ENCODE results near the gene ZDHHC11B. TPM values are rescaled to one million over a fixed set of nuclear protein-coding genes. Genes with fewer than 3 reads are reported as not detected.
A peak's percentile ranks its signal among the peaks of the same experiment; 100 is the strongest.

ZDHHC11B gene
- total RNA-seq, 1 donor from 2014 or later: 0.60 TPM

DNA sequence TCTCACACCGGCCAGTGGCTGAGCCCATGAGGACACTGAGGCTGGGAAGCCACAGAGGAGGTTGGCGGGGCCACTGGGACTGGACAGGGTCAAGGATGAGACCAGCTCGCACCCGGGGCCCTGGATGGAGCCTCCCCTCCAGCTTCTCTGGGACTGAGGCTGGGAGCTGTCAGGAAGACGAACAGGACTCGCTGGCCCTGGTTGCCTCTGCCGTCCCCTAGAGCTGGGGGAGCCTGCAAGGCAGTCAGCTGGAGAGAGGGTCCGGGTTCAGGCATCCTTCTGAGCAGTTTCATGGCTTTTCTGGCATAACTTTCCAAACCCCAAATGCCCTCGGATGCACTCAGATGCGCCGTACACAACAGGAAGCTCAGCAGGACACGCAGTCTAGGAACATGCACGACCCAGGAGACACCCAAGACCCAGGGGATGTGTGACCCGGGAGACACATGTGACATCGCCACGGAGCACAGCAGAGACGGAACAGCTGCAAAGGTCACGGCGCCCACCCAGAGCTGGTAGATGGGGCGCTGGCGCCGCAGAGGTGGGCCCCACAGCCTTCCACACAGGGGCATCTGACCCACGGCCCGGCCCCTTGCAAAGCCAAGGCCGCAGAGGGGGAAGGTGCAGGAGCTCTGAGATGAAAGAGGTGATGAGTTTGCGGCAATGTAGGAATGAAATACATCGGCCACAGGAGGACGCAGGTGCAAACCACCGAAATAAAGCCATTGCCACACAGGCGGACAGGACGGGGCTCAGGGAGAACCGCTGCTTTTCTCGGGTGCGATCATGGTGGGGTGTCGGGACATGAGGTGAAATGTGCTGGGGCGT lies 108.4 kb downstream of the ZDHHC11B start:
- H3K4me3 Mint-ChIP-seq: no peak overlapping the region
- peaks cover 2% of the 10 kb centered on the region for H3F3A ChIP-seq (ENCODE audit: low read depth)

GRCh38 chr5:675111-675870 lies 109.2 kb downstream of the ZDHHC11B start:
- H4K20me1 ChIP-seq (ENCODE audit: low read depth): peaks cover 24% of the 10 kb centered on the region
- Mint-ChIP-seq H3K27me3 (ENCODE audit: insufficient read depth, low read depth) (peaks cover 11% of the 10 kb centered on the region), H3K36me3 (no peaks in the 10 kb centered on the region), H3K27ac (no peak overlapping the region), H3K9me3 (no peaks in the 10 kb centered on the region), H3K4me1 (peaks cover 14% of the 10 kb centered on the region), H3K4me3 (no peak overlapping the region)
- peaks cover 2% of the 10 kb centered on the region for H3F3A ChIP-seq (ENCODE audit: low read depth)
- H3K36me3 ChIP-seq: no peaks in the 10 kb centered on the region
- no peak overlapping the region for H3K4me3 ChIP-seq
- peaks cover 40% of the 10 kb centered on the region for H3K27me3 ChIP-seq
- H3K9ac ChIP-seq: no peak overlapping the region
- H3K79me2 ChIP-seq (ENCODE audit: low read depth): no peaks in the 10 kb centered on the region
- DNase-seq (ENCODE audit: low spot score): no peak
- H3K27ac ChIP-seq: no peak overlapping the region
- no peak for TF ChIP-seq EZH2phosphoT487 (IDR thresholded peaks at IDR 0.05)
- TF ChIP-seq CTCF (IDR thresholded peaks at IDR 0.05): no peak
- H3K4me1 ChIP-seq: peaks cover 8% of the 10 kb centered on the region
- no peaks in the 10 kb centered on the region for H3K9me3 ChIP-seq (ENCODE audit: low read depth)
- no peak overlapping the region for H3K4me2 ChIP-seq
- H2AFZ ChIP-seq (replicated peaks): no peak overlapping the region

More for the DNA sequence above, 108.4 kb downstream of the ZDHHC11B start:
- no peak for TF ChIP-seq EZH2phosphoT487 (IDR thresholded peaks at IDR 0.05)
- TF ChIP-seq EZH2 (IDR thresholded peaks at IDR 0.05): no peak
- TF ChIP-seq CTCF (IDR thresholded peaks at IDR 0.05): no peak
- Histone ChIP-seq H3K4me2 (no peak overlapping the region), H4K20me1 (ENCODE audit: low read depth) (peaks cover 17% of the 10 kb centered on the region), H3K79me2 (ENCODE audit: low read depth) (no peaks in the 10 kb centered on the region), H3K27me3 (peaks cover 40% of the 10 kb centered on the region), H3K4me3 (no peak overlapping the region), H3K4me1 (peaks cover 8% of the 10 kb centered on the region), H3K27ac (no peak overlapping the region), H2AFZ (replicated peaks) (no peak overlapping the region), H3K36me3 (no peaks in the 10 kb centered on the region), H3K9ac (no peak overlapping the region), H3K9me3 (ENCODE audit: low read depth) (no peaks in the 10 kb centered on the region)
- DNase-seq (ENCODE audit: low spot score): no peak
- H3K27me3 Mint-ChIP-seq (ENCODE audit: insufficient read depth, low read depth): peaks cover 10% of the 10 kb centered on the region
- H3K36me3 Mint-ChIP-seq: no peaks in the 10 kb centered on the region
- peaks cover 14% of the 10 kb centered on the region for H3K4me1 Mint-ChIP-seq
- no peaks in the 10 kb centered on the region for H3K9me3 Mint-ChIP-seq
- peak overlapping the region; percentile 82 for H3K27ac Mint-ChIP-seq

- H3K4me3 Mint-ChIP-seq: no peak overlapping the region
- Histone ChIP-seq H3K9me3 (ENCODE audit: low read depth) (no peaks in the 10 kb centered on the region), H3K4me2 (no peak overlapping the region), H3K9ac (no peak overlapping the region), H3K36me3 (no peaks in the 10 kb centered on the region), H4K20me1 (ENCODE audit: low read depth) (peaks cover 31% of the 10 kb centered on the region), H3K4me1 (peaks cover 8% of the 10 kb centered on the region), H3F3A (ENCODE audit: low read depth) (peaks cover 2% of the 10 kb centered on the region), H3K27ac (no peak overlapping the region), H2AFZ (replicated peaks) (no peak overlapping the region), H3K4me3 (no peak overlapping the region), H3K27me3 (peaks cover 40% of the 10 kb centered on the region), H3K79me2 (ENCODE audit: low read depth) (no peaks in the 10 kb centered on the region)
- H3K4me1 Mint-ChIP-seq: peaks cover 14% of the 10 kb centered on the region
- no peak overlapping the region for H3K27ac Mint-ChIP-seq
- no peak for DNase-seq (ENCODE audit: low spot score)
- TF ChIP-seq CTCF (IDR thresholded peaks at IDR 0.05) (peak; percentile 5), EZH2phosphoT487 (IDR thresholded peaks at IDR 0.05) (no peak)
- no peaks in the 10 kb centered on the region for H3K36me3 Mint-ChIP-seq
- H3K9me3 Mint-ChIP-seq: no peaks in the 10 kb centered on the region
- H3K27me3 Mint-ChIP-seq (ENCODE audit: insufficient read depth, low read depth): peaks cover 11% of the 10 kb centered on the region
Observed at GRCh38 chr5:674630-675011, 109.9 kb downstream of the ZDHHC11B start.

All from neural progenitor cell (in vitro differentiated cells).